Neural cell (in vitro differentiated cells): ENCODE results near the gene GPR65. TPM values are rescaled to one million over a fixed set of nuclear protein-coding genes. Genes with fewer than 3 reads are reported as not detected.

Experiments
- H2AFZ ChIP-seq: fragments of 200-600, 300-800 bp; sonication (generic), shearing (Covaris generic); 2 replicates; pipeline ENCODE4 v1.6.0; 2014; ENCODE audit warnings: low read depth, mild to moderate bottlenecking, antibody characterized with exemption, low read length, moderate library complexity
- H3F3A ChIP-seq: fragments of 200-600 bp; shearing (Covaris generic); 2 replicates; pipeline ENCODE4 v1.6.1; 2016; ENCODE audit warnings: mild to moderate bottlenecking, moderate library complexity, mixed read lengths, antibody characterized with exemption, low read length; ENCODE audit not compliant: insufficient read depth, poor library complexity, severe bottlenecking
- H3K27ac ChIP-seq: fragments of 200-600, 300-800 bp; sonication (generic), shearing (Covaris generic); 2 replicates; pipeline ENCODE4 v1.5.1; 2014; ENCODE audit warnings: mild to moderate bottlenecking, low read length, moderate library complexity
- H3K27me3 ChIP-seq: fragments of 300-800, 200-600 bp; sonication (generic), shearing (Covaris generic); 2 replicates; pipeline ENCODE4 v1.6.0; 2014; ENCODE audit warnings: mild to moderate bottlenecking, low read depth, low read length, moderate library complexity; ENCODE audit not compliant: insufficient read depth
- H3K36me3 ChIP-seq: fragments of 300-800, 200-600 bp; sonication (generic), shearing (Covaris generic); 2 replicates; pipeline ENCODE4 v1.5.1; 2014; ENCODE audit warnings: mild to moderate bottlenecking, antibody characterized with exemption, low read length, moderate library complexity; ENCODE audit not compliant: insufficient read depth
- H3K4me2 ChIP-seq: fragments of 300-800, 200-600 bp; sonication (generic), shearing (Covaris generic); 2 replicates; pipeline ENCODE4 v1.6.0; 2014; ENCODE audit warnings: mild to moderate bottlenecking, low read length
- H3K4me3 ChIP-seq: fragments of 300-800, 200-600 bp; sonication (generic), shearing (Covaris generic); 2 replicates; pipeline ENCODE4 v1.5.1; 2014; ENCODE audit warnings: mild to moderate bottlenecking, low read length, moderate library complexity
- H3K79me2 ChIP-seq: fragments of 200-600 bp; shearing (Covaris generic); replicated peaks from 2 replicates; pipeline ENCODE4 v1.6.0; 2014; ENCODE audit warnings: mild to moderate bottlenecking, low read length, moderate library complexity; ENCODE audit not compliant: insufficient read depth
- H3K9ac ChIP-seq: fragments of 300-800, 200-600 bp; sonication (generic), shearing (Covaris generic); 2 replicates; pipeline ENCODE4 v1.6.1; 2016; ENCODE audit warnings: mild to moderate bottlenecking, low read length, mixed read lengths
- H3K9me2 ChIP-seq: fragments of 200-600 bp; shearing (Covaris generic); 2 replicates; pipeline ENCODE4 v1.6.1; 2016; ENCODE audit warnings: mild to moderate bottlenecking, low read length, mixed read lengths; ENCODE audit not compliant: insufficient read depth
- H3K9me3 ChIP-seq: fragments of 200-600, 300-800 bp; sonication (generic), shearing (Covaris generic); 2 replicates; pipeline ENCODE4 v1.6.1; 2016; ENCODE audit warnings: mild to moderate bottlenecking, mixed run types, low read length, moderate library complexity, mixed read lengths
- H4K20me1 ChIP-seq: fragments of 200-600 bp; shearing (Covaris generic); 2 replicates; pipeline ENCODE4 v1.6.1; 2016; ENCODE audit warnings: mild to moderate bottlenecking, mixed run types; ENCODE audit not compliant: insufficient read depth
- EP300 ChIP-seq: fragments of 450-650 bp; conservative IDR thresholded peaks from 2 replicates; pipeline ENCODE4 v1.6.1; 2014; ENCODE audit warnings: antibody characterized with exemption, mild to moderate bottlenecking, moderate library complexity; ENCODE audit not compliant: poor library complexity, severe bottlenecking
- EZH2 ChIP-seq: fragments of 200-600, 300-800 bp; shearing (Covaris generic), sonication (generic); IDR thresholded peaks from 2 replicates; pipeline ENCODE4 v1.6.1; 2014; ENCODE audit warnings: antibody characterized with exemption, low read length, borderline replicate concordance, mild to moderate bottlenecking; ENCODE audit not compliant: insufficient read depth, poor library complexity, severe bottlenecking
- MXI1 ChIP-seq: fragments of 450-650 bp; conservative IDR thresholded peaks from 2 replicates; pipeline ENCODE4 v1.6.1; 2014; ENCODE audit warnings: antibody characterized with exemption, mild to moderate bottlenecking; ENCODE audit not compliant: poor library complexity, severe bottlenecking
- POLR2AphosphoS5 ChIP-seq: IDR thresholded peaks from 2 replicates; pipeline ENCODE4 v1.6.1; 2012
- RAD21 ChIP-seq: fragments of 450-650 bp; conservative IDR thresholded peaks from 2 replicates; pipeline ENCODE4 v1.6.1; 2014; ENCODE audit warnings: antibody characterized with exemption, mild to moderate bottlenecking, moderate library complexity
- REST ChIP-seq: IDR thresholded peaks from 2 replicates; pipeline ENCODE4 v1.6.1; 2012; ENCODE audit warnings: borderline replicate concordance
- SMC3 ChIP-seq: fragments of 450-650 bp; conservative IDR thresholded peaks from 2 replicates; pipeline ENCODE4 v1.6.1; 2014; ENCODE audit warnings: antibody characterized with exemption, mild to moderate bottlenecking, moderate library complexity; ENCODE audit not compliant: poor library complexity
- TAF1 ChIP-seq: IDR thresholded peaks from 2 replicates; pipeline ENCODE4 v1.6.1; 2012; ENCODE audit warnings: low read depth
- polyA plus RNA-seq: library from polyadenylated mRNA; depleted of rRNA; stranded (reverse); fragments of >200 nt; gene quantifications from 2 replicates; pipeline ENCODE4 v1.2.3, GENCODE V29; 2014
- TF ChIP-seq, protein P1 (sequence below): fragments of 450-650 bp; IDR thresholded peaks from 2 replicates; pipeline ENCODE4 v1.5.1; 2014; ENCODE audit warnings: antibody characterized with exemption, mild to moderate bottlenecking, moderate library complexity; ENCODE audit not compliant: poor library complexity, severe bottlenecking

GPR65 gene
- polyA plus RNA-seq, 1 donor from 2014 or later: not detected

DNA sequence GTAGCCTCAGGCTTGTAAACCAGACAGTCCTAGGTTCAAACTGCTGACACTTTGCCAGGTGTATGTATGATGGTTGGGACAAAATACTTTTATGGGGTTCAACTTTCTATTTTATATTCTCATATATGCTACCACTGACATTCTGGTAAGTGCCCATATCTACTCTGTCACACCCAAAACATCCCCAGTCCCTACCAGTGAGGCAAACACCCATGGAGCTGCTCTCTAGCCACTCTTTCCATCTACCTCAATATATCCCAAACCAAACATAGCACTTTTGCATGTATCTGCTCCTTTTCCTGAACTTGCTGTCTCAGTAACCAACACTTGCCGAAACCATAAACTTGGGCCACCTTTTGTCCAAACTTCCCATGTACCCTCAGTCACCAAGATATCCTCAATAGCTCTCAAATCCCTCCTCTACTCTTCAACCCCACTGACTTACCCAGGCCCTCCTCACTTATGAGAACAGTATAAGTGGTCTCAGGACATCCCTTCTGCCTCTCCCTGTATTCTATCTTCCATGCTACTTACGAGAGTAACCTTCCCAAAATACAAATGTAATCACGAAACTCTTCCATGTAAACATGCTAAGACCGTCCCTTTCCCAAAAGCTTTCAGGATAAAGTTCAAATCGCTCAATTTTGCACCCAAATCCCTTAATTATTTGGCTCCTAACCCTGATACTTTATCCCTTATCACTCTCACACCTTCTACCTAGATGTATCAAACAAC lies 15.5 kb upstream of the GPR65 start:
- Histone ChIP-seq H3K4me3 (no peak overlapping the region), H2AFZ (no peak overlapping the region), H3K9ac (no peak overlapping the region), H3K36me3 (no peaks in the 10 kb centered on the region), H3K27ac (no peak overlapping the region), H3F3A (no peaks in the 10 kb centered on the region), H3K79me2 (no peaks in the 10 kb centered on the region), H3K9me3 (no peaks in the 10 kb centered on the region), H3K4me2 (no peak overlapping the region), H4K20me1 (no peaks in the 10 kb centered on the region), H3K27me3 (no peaks in the 10 kb centered on the region), H3K9me2 (no peaks in the 10 kb centered on the region)
- TF ChIP-seq TAF1 (no peak), EP300 (no peak), MXI1 (no peak), REST (no peak), SMC3 (no peak), RAD21 (no peak), POLR2AphosphoS5 (no peak)

DNA sequence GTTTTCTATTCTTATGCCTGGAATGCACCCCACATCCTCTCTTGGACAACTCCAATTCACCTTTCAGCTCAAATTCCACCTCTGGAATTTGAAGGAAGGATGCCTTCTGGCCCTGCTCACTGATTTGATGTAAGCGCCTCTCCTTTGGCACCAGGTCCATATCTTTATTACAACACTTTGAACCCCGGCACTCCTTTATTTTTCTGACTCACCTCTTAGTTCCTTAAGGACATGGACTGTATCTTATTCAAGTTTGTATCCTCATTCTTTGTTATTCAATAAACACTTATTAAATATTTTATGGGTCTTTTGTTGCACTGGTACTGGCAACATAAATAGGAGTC lies 15.0 kb upstream of the GPR65 start:
- no peak overlapping the region for H3K4me2 ChIP-seq
- no peaks in the 10 kb centered on the region for H3K79me2 ChIP-seq
- H3K9me2 ChIP-seq: no peaks in the 10 kb centered on the region
- no peaks in the 10 kb centered on the region for H3K9me3 ChIP-seq
- no peak overlapping the region for H3K9ac ChIP-seq
- H3K4me3 ChIP-seq: no peak overlapping the region
- H4K20me1 ChIP-seq: no peaks in the 10 kb centered on the region
- no peaks in the 10 kb centered on the region for H3K36me3 ChIP-seq
- no peak overlapping the region for H2AFZ ChIP-seq
- H3K27me3 ChIP-seq: no peaks in the 10 kb centered on the region
- TF ChIP-seq, protein P1, sequence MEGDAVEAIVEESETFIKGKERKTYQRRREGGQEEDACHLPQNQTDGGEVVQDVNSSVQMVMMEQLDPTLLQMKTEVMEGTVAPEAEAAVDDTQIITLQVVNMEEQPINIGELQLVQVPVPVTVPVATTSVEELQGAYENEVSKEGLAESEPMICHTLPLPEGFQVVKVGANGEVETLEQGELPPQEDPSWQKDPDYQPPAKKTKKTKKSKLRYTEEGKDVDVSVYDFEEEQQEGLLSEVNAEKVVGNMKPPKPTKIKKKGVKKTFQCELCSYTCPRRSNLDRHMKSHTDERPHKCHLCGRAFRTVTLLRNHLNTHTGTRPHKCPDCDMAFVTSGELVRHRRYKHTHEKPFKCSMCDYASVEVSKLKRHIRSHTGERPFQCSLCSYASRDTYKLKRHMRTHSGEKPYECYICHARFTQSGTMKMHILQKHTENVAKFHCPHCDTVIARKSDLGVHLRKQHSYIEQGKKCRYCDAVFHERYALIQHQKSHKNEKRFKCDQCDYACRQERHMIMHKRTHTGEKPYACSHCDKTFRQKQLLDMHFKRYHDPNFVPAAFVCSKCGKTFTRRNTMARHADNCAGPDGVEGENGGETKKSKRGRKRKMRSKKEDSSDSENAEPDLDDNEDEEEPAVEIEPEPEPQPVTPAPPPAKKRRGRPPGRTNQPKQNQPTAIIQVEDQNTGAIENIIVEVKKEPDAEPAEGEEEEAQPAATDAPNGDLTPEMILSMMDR: no peak
- TF ChIP-seq SMC3: no peak
- no peak for TF ChIP-seq EZH2
- no peak for TF ChIP-seq MXI1
- no peak for TF ChIP-seq EP300
- TF ChIP-seq TAF1: no peak
- no peaks in the 10 kb centered on the region for H3F3A ChIP-seq
- no peak overlapping the region for H3K27ac ChIP-seq

- Histone ChIP-seq H3K36me3 (no peaks in the 10 kb centered on the region), H3K79me2 (no peaks in the 10 kb centered on the region)
Observed at GRCh38 chr14:87990682-87991081, 14.3 kb upstream of the GPR65 start.

More at GRCh38 chr14:87990682-87991081, 14.3 kb upstream of the GPR65 start:
- Histone ChIP-seq H3K27me3 (no peaks in the 10 kb centered on the region), H3K9me2 (no peaks in the 10 kb centered on the region), H3K27ac (no peak overlapping the region), H3K9me3 (no peaks in the 10 kb centered on the region), H3K4me2 (no peak overlapping the region), H3F3A (no peaks in the 10 kb centered on the region), H3K9ac (no peak overlapping the region), H2AFZ (no peak overlapping the region), H4K20me1 (no peaks in the 10 kb centered on the region), H3K4me3 (no peak overlapping the region)
- TF ChIP-seq SMC3: no peak
- TF ChIP-seq TAF1: no peak
- TF ChIP-seq EP300: no peak
- TF ChIP-seq REST: no peak
- TF ChIP-seq MXI1: no peak
- TF ChIP-seq RAD21: no peak
- TF ChIP-seq POLR2AphosphoS5: no peak
